Renal cortical epithelial cell (primary cell): ENCODE data around the gene ARHGAP11A. TPM values are rescaled to one million over a fixed set of nuclear protein-coding genes. Genes with fewer than 3 reads are reported as not detected.
"Not testable (repeated sequence)": the region's sequence is repeated elsewhere in the genome, so short reads cannot be mapped to it uniquely, and the experiment has no call there.

ENCODE experiments used
- DNase-seq: peaks from one replicate; pipeline ENCODE4 v3.0.0-alpha.2; 2011; ENCODE audit warnings: low read depth
- total RNA-seq: library from RNA; depleted of rRNA; stranded (reverse); fragments of >200 nt; gene quantifications from 2 replicates; pipeline ENCODE4 v1.2.3, GENCODE V29; 2014

Gene ARHGAP11A, protein sequence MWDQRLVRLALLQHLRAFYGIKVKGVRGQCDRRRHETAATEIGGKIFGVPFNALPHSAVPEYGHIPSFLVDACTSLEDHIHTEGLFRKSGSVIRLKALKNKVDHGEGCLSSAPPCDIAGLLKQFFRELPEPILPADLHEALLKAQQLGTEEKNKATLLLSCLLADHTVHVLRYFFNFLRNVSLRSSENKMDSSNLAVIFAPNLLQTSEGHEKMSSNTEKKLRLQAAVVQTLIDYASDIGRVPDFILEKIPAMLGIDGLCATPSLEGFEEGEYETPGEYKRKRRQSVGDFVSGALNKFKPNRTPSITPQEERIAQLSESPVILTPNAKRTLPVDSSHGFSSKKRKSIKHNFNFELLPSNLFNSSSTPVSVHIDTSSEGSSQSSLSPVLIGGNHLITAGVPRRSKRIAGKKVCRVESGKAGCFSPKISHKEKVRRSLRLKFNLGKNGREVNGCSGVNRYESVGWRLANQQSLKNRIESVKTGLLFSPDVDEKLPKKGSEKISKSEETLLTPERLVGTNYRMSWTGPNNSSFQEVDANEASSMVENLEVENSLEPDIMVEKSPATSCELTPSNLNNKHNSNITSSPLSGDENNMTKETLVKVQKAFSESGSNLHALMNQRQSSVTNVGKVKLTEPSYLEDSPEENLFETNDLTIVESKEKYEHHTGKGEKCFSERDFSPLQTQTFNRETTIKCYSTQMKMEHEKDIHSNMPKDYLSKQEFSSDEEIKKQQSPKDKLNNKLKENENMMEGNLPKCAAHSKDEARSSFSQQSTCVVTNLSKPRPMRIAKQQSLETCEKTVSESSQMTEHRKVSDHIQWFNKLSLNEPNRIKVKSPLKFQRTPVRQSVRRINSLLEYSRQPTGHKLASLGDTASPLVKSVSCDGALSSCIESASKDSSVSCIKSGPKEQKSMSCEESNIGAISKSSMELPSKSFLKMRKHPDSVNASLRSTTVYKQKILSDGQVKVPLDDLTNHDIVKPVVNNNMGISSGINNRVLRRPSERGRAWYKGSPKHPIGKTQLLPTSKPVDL
- total RNA-seq: 4.5 and 14.1 TPM in 2 replicates

DNA sequence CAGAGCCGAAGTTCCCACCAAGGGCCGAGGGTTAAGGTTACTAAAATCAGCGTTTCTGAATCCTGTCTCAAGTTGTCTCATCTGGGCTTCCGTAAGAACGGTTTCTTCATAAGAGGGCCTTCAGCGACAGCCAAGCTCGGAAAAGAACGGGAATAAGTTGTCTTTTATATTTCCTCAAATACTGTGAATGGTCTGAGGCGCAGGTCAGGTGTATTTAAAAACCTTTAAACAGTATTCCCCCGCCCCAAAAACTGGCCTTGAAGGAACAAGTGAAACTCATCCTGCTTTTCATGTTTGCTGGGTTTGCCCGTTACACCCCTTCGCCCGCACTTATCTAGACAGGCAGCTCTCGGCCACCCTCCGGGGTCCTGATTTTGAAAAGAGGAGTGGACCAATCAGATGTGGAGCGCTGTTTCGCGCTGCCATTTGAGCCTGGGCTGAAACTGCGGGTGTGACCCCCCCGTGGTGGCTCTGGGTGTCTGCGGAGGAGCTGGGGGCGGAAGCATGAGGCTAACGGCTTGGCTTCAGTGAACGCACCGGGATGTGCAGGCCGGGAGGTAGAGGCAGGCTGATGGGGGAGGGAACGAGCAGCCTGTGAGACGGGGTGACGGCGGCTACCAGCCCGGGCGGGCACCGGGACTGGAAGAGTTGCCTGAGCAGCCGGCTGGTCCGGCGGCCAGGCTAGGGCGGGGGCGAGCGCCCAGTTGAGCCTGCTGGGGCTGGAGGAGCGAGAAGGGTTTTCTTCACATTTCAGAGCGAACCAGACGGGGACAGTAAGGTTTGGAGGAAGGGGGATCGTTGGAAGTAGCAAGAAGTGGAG is at the start of gene ARHGAP11A:
ARHGAP11A (plus strand) TSS at position 454 of the 820 bp plus-strand sequence. CDS start 708 bp downstream, outside the sequence.
- DNase-seq: peak; percentile 87

DNA sequence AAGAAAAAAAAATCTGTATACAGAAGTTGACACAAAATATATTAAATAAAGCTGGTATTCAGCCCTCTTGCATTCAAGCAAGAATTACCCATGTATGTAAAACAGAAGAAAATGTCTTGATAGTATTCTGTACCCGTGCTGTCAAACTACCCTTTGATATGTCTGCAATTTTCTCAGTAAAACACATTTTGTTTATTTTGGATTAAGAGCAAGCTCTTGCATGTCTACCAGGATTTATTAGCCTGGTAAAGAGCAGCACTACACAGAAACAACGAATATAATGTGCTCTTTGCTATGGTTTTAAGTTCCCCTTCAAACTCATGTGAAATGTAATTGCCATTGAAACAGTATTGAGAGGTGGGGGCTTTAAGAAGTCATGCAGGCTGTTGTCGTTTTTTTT is 46.3 kb upstream of the ARHGAP11A start:
- DNase-seq: not testable (repeated sequence)

DNA sequence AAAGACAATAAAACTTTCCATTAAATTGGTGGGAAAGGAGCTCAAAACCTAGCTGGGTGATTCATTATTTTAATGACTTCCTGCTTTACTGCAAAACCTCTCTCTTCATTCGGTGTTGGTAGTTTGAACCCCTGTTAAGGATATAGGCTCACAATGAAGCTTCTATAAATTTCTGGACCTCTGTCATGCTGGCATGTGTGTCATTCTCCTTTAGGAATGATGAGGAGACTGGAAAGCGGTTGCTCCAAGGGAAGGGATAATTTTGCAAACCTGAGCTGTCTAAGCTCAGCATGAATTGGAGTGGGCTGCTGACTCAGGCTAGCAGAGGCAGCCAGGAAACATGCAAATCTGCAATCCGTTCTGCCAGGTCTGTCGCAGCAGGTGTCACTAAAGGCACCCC is 36.8 kb upstream of the ARHGAP11A start:
- not testable (repeated sequence) for DNase-seq

DNA sequence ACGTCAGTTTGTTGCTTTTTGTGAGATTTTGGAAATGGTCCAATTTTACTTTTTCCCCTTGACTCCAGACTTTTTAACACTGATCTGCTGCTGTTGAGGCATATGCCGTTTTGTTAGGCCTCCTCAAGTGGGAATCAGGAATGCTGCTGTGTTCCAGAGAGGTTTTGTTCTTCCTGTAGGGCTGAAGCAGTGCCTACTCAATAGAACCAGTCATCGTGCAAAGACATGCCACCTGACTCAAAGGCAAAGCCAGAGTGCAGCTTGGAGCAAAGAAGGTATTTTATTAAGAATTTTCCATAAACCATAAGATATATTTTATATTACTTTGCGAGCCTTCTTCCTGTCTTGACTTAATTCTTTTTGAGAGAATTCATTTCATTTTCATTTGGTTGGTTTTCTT is 29.5 kb upstream of the ARHGAP11A start:
- DNase-seq: not testable (repeated sequence)

DNA sequence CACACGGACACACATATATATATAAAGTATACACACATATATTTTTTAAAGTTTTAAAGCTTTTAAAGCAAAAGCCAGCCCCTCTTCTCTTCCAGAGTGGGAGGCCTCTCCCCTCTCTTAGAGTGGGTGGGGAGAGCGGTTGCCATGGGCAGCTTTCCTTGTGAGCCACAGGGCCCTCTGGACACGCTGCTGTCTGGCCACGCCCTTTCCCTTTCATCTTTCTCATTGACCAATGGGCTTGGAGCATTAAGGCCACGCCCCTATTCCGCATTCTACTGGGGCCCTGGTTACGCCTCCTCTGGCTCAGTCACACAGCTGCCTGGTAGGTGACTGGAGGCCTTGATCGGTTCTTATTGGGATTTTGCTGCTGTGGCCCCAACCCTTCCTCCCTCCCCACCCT is 22.2 kb upstream of the ARHGAP11A start, which contains the start of gene GOLGA8N:
GOLGA8N (plus strand) TSS at position 306 of the 400 bp plus-strand sequence.
- not testable (repeated sequence) for DNase-seq

DNA sequence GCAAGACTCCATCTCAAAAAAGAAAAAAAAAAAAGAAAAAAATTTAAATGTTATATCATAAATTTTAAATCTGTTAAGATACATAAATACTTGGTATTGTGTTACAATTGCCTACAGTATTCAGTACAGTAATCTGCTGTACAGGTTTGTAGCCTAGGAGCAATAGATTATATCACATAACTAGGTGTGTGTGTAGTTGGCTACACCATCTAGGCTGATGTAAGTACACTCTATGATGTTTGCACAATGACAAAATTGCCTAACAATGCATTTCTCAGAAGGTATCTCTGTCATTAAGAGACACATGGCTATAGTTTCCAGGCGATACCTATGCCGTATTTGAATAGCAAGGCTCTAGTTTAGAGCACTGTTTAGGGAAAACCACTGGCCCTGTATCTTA is 5.8 kb upstream of the ARHGAP11A start:
- DNase-seq: not testable (repeated sequence)

DNA sequence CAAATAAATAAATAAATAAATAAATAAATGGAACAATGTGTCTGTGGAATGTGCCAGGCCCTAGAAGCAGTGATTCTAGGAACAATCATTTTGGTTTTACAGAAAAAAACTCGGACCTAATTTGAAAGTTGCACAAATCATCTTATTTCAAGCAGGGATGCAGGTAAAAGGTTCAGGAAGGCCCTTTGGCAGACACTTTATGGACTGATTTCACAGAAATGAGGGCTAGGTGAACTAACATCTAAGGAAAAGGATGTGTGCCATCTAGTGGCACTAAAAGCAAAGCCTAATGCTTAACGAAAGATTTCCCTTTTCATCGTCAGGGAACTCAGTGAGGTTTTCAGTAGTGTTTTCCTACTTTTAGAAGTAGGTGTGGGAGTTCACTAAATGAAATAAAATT is 4.6 kb upstream of the ARHGAP11A start:
- DNase-seq: peak; percentile 44

DNA sequence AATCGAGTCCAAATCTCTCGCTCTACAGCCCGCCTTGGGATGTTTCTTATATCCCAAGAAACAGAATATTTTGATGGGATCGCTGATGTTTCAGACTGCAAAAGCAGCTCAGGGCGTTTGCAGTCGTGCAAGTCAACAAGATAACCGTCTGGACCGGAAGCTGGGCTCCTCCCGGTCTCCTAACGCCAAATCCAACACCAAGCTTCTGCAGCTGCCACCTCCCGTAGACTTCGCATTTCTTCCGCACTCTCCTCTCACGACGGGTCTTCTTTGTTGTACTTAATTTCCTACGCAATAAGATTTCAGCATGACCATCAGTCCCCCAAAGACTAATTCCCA is 623 bp upstream of the ARHGAP11A start:
- not testable (repeated sequence) for DNase-seq

DNA sequence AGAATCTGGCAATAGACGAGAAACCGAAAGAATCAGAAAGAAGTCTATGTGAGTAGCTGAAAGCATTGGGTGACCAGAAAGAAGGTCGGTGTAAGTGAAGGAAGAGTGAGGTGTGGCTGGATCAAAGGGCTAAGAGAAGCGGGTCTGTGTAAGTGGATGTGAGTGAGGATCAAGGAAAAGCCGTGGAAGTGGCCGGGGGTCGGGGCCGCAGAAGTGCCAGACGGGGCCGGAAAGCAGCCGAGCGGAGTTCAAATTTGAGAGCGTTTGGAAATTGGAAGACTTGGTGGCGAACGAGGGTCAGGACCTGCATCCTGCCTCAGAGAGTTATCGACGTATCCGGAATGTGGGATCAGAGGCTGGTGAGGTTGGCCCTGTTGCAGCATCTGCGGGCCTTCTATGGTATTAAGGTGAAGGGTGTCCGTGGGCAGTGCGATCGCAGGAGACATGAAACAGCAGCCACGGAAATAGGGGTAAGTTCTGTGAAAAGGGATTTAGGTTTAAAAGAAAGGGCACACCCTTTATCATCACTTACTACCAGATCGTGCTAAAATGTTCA is 645 bp downstream of the ARHGAP11A start:
- not testable (repeated sequence) for DNase-seq

DNA sequence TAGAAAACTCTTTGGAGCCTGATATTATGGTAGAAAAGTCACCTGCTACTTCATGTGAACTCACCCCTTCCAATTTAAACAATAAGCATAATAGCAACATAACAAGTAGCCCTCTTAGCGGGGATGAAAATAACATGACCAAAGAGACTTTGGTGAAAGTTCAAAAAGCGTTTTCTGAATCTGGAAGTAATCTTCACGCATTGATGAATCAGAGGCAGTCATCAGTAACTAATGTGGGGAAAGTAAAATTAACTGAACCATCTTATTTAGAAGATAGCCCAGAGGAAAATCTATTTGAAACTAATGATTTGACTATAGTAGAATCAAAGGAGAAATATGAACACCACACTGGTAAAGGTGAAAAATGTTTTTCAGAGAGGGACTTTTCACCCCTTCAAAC is 21.1 kb downstream of the ARHGAP11A start:
- peak; percentile 49 for DNase-seq

DNA sequence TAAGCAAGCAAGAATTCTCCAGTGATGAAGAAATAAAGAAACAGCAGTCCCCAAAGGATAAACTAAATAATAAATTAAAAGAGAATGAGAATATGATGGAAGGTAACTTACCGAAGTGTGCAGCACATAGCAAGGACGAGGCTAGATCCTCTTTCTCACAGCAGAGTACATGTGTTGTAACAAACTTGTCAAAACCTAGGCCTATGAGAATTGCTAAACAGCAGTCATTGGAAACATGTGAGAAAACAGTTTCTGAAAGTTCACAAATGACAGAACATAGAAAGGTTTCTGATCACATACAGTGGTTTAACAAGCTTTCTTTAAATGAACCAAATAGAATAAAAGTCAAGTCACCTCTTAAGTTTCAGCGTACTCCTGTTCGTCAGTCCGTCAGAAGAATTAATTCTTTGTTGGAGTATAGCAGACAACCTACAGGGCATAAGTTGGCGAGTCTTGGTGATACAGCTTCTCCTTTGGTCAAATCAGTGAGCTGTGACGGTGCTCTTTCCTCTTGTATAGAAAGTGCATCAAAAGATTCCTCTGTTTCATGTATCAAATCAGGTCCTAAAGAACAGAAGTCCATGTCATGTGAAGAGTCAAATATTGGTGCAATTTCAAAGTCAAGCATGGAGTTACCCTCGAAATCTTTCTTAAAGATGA is 21.7 kb downstream of the ARHGAP11A start:
- DNase-seq: no peak

DNA sequence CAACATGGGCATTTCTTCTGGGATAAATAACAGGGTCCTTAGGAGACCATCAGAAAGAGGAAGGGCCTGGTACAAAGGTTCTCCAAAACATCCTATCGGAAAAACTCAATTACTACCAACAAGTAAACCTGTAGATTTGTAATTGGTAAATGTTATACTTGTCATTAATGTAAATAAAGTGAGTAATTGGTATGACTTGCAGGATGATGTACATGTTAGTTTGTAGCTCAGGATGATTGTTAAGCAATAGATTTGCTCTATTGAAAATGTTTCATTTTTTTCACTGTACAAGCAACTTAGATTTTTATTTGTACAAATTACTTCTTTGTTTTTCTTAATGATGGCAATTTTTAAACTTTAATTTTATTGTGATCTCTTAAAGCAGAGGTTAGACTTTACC is 22.4 kb downstream of the ARHGAP11A start:
- DNase-seq: no peak

DNA sequence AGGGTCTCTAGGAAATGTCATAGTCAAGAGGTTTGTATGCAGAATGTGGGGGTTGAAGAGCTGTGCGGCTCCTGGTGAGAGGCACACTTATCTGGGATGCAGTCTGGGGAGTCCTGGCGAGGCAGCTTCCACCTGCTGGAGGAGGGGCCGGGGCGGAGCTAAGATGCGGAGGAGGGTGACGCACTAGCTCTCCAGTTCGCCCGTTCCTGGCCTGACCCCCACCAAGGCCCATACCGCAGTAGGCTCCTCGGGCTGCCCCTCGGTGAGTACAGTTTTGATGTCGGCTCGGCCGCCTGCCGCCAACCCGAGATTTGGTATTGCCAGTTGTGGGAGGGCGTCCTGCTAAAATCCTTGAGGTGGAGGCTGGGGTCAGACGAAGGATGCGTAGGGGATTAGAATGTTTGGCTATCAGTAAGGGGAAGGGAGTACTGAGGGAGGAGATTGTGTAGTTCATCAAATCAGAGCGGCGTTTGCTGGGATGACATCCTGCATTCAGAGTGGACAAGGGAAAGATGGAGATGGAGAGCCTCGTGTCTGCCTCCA is 26.3 kb downstream of the ARHGAP11A start, which contains the start of gene SCG5:
SCG5 (plus strand) TSS at position 194 of the 543 bp plus-strand sequence. CDS start 1,883 bp downstream, outside the sequence.
- no peak for DNase-seq

DNA sequence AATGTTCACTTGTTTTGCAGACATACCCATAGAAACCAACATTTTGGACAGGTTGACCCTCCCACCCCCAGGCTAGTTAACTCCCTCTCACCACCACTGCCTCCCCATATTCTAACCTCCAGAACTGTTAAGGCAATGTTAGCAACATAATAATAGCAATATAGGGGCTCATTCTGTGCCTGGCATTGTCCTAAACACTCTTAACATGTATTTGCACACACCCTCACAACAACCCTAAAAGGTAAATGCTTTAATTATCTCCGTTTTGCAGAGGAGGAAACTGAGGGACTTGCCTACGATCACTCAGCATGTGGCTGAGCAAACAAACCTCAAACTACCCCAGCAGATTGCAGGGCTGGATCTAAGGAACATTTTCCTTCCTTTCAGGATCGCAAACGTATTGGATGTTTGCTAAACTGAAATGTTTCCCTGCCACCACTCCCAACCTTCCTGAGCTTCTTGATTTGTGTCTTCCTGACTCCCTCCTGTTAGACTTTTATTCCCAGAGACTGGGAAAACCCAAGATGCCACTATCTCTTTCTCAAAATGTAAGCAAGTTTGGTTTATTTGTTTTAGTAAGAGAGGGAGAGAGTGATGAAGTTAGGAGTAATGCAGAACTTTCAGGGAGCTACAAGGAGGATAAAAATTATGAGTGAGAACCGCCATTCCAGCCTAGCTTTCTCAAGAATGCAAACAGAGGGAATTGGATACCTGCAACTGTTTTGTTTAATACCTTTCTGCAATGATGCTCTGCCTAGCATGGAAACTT is 27.5 kb downstream of the ARHGAP11A start:
- DNase-seq: no peak

DNA sequence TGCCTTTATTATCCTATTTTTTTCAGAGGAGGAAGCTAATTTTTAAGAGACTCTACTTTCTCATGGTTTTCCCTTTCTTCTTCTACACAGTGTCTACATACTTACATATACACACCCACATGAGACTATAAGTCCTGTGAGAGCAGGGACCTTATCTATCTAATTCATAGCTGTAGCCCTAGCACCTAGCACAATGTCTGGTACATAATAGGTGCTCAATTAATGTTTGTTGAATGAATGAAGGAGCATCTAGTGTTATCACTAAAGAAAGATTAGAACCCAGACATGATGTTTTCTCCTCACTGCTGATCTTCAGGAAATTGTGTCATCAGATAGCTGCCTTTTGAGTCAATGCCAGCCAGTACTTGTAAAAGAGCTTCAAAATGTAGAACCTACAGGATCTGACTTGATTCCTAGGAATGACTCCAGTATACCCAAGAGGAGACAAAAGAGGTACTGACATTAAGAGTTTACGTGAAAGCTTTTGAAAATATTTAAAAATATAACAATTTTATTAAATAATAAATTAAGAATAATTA is 28.7 kb downstream of the ARHGAP11A start:
- no peak for DNase-seq

DNA sequence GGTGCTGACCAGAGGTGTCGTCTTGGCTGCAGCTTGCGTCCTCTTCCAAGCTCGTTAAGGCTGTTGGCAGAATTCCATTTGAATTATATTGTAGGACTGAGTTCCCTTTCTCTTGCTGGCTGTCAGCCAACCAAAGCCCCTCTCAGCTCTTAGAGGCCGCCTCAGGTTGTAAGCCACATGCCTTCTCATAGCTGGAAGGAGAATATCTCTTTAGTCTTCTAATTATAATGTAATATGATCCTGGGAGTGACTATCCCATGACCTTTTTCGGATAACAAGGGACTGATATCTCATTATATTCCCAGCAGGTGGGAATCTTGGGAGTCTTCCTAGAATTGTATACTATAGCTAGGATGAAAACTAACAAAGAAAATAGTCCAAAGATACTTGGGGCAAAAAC is 31.0 kb downstream of the ARHGAP11A start:
- no peak for DNase-seq

DNA sequence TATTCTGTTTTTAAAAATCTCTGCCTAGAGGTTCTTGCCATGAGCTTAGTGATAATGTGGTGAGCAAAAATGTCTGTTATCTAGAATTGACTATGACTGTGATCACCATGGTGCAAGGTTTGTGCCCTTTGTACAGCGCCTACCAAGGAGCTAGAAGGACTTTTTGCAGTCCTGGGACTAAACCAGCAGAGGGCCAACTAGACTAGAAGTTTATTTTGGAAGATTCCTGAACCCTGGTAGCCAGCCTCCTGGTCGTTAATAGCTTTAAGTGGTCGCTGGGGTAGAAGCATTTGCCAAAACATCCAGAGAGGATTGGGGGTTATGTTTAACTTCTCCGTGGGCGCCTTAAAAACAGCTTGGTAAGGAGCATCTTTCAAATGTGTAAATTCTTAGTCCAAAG is 34.0 kb downstream of the ARHGAP11A start:
- DNase-seq: no peak

DNA sequence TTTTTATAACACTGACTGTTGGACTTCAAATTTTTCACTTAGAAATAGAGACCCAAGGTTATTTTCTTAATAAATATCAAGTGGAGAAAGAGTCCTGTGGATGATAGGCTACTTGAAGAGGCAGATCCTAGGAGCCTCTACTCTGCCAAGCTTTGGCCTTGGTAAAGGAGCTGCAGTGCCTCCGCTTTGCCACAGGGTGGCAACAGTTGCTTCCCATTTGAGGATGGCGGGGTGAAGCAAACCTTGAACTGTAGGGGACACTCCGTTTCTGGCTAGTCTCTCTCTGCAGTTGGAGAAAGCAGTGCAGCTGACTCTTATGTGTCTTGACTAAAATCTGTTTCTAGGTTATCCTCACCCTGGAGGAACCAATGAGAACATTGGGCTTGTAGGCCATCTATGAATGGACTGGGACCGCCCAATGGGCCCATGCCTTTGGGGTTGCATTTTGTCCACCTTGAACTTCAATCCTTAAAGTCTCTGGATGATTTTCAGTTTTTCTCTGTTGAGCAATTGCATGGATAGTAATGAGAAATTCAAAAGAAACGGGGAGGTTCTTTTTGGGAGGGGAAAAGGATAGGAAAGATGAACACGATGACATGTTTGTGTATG is 36.0 kb downstream of the ARHGAP11A start:
- DNase-seq: peak; percentile 61

DNA sequence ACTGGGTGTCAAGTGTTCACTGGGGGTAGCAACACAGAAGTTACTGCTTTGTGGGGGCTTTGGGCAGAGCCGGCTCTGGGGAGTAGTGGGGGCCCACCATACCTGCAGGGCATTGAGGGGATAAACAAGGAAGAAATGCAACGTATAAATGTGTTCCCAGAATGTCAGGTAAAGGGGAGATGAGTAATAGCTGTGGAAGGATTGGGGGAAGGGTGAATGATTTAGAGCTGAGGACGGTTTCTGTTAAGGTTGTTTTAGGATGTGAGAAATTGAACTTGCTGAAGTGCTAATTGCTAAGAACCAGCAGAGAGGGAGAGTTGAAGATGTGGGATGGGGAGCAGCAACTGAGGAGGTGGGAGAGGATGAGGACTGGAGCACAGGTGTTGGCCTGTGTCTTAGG is 36.9 kb downstream of the ARHGAP11A start:
- DNase-seq: no peak
